Spleen (tissue), 7 donors: ENCODE measurements around the gene MFNG.

Source experiments
- CTCF ChIP-seq, 11 experiments: fragments of 200-600 bp in 7 of 11; fragments of 450-650 bp in 4 of 11; sonication (generic) in 4 of 11; IDR thresholded peaks in 8 of 11; conservative IDR thresholded peaks in 3 of 11; 1 replicate in 7 of 11; 2 replicates in 4 of 11; pipeline versions ENCODE4 v1.4.0 to v1.8.0; 2016 to 2021; ENCODE audit warnings: antibody characterized with exemption in 11 of 11, inconsistent platforms in 4 of 11, mild to moderate bottlenecking in 1 of 11
- POLR2A ChIP-seq, 3 donors: fragments of 450-650 bp; IDR thresholded peaks; one replicate each; pipeline ENCODE4 v1.5.1; 2017; ENCODE audit warnings: antibody characterized with exemption in 3 of 3, mild to moderate bottlenecking in 1 of 3
- donor health status: DM: no; HTN: no; CAD: no; lungs with moderate emphysema.
- donor health status: DM: no; HTN: no; CAD: no.
- donor health status: DM: no; HTN: no; CAD: no.

- TF ChIP-seq CTCF (IDR thresholded peaks at IDR 0.05 in 8 of 11, conservative IDR thresholded peaks at IDR 0.05 in 3 of 11) (no peak), POLR2A (IDR thresholded peaks at IDR 0.05) (no peak)
Observed at GRCh38 chr22:37456346-37456745, 29.8 kb downstream of the MFNG start.
